GM20000 (cell line): ENCODE data around the gene LDHA.

ENCODE experiments used
- DNase-seq: peaks from one replicate; pipeline ENCODE4 v3.0.0; 2012; ENCODE audit warnings: low spot score
- TF ChIP-seq, protein P1 (sequence below): IDR thresholded peaks from 2 replicates; pipeline ENCODE4 v1.5.1; 2012; ENCODE audit warnings: mild to moderate bottlenecking, control low read depth; ENCODE audit errors: extremely low read depth, missing control alignments

The LDHA gene

GRCh38 chr11:18419040-18419439, 24.7 kb downstream of the LDHA start:
- TF ChIP-seq, protein P1, sequence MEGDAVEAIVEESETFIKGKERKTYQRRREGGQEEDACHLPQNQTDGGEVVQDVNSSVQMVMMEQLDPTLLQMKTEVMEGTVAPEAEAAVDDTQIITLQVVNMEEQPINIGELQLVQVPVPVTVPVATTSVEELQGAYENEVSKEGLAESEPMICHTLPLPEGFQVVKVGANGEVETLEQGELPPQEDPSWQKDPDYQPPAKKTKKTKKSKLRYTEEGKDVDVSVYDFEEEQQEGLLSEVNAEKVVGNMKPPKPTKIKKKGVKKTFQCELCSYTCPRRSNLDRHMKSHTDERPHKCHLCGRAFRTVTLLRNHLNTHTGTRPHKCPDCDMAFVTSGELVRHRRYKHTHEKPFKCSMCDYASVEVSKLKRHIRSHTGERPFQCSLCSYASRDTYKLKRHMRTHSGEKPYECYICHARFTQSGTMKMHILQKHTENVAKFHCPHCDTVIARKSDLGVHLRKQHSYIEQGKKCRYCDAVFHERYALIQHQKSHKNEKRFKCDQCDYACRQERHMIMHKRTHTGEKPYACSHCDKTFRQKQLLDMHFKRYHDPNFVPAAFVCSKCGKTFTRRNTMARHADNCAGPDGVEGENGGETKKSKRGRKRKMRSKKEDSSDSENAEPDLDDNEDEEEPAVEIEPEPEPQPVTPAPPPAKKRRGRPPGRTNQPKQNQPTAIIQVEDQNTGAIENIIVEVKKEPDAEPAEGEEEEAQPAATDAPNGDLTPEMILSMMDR: no peak
- DNase-seq: no peak

DNA sequence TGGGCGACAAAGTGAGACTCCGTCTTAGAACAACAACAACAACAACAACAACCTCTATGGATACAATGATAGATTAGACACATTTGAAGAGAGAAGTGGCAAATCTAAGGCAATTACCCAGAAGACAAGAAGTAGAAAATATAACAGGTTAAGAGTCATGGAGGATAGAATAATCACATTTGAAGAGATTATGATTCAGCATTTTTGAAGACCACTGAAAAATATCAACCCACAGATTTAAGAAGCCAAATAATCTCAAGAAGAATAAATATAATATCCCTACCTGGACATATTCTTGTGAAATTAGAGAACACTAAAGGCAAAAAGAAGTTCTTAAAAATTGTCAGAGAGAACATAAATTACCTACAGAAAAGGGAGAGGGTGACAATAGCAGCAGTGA, 25.7 kb downstream of the LDHA start:
- DNase-seq: no peak
- TF ChIP-seq, protein P1: no peak

- no peak for DNase-seq
- TF ChIP-seq, protein P1: no peak
Observed at GRCh38 chr11:18427240-18427639, 32.9 kb downstream of the LDHA start.

- TF ChIP-seq, protein P1: no peak
- no peak for DNase-seq
Observed at GRCh38 chr11:18429332-18429731, 35.0 kb downstream of the LDHA start.

- DNase-seq: no peak
- TF ChIP-seq, protein P1: no peak
Observed at GRCh38 chr11:18438691-18439090, 44.3 kb downstream of the LDHA start.

DNA sequence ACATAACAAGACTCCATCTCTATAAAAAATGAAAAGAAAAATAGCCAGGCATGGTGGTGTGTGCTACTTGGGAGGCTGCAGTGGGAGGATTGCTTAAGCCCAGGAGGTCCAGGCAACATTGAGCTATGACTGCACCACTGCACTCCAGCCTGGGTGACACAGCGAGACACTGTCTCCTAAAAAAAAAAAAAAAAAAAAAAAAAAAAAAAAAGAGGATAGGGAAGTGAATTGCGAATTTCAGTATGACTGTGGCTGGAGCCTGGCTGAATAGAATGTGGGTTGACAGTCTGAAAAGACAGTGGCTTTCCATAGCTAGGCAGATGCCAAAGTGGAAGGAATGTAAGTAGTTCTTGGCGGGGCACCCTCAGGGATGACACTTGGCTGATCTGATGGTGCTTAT, 54.9 kb downstream of the LDHA start:
- DNase-seq: no peak
- TF ChIP-seq, protein P1: no peak

- DNase-seq: no peak
- TF ChIP-seq, protein P1: no peak
Observed at GRCh38 chr11:18452927-18453326, 58.6 kb downstream of the LDHA start.
